Measurements from ENCODE around the gene TARS2. TPM values are rescaled to one million over a fixed set of nuclear protein-coding genes. Genes with fewer than 3 reads are reported as not detected.
A peak's percentile ranks its signal among the peaks of the same experiment; 100 is the strongest.

The TARS2 gene
- total and polyA plus RNA-seq, 2 experiments from 2014 or later, result 14.0 to 14.4 TPM

GRCh38 chr1:150537732-150538684 is 50.8 kb downstream of the TARS2 start:
- TF ChIP-seq EZH2 (IDR thresholded peaks at IDR 0.05; ENCODE audit: insufficient read depth, poor library complexity, severe bottlenecking) (no peak), EZH2phosphoT487 (IDR thresholded peaks at IDR 0.05; ENCODE audit: insufficient read depth, low read depth) (no peak)
- peak overlapping the region; percentile 49 for H3K9ac ChIP-seq

GRCh38 chr1:150543500-150544143 is 56.4 kb downstream of the TARS2 start:
- peak overlapping the region; percentile 55 for H3K4me2 ChIP-seq (ENCODE audit: unreplicated experiment)
- peaks cover 14% of the 10 kb centered on the region for H3F3A ChIP-seq (ENCODE audit: insufficient read depth)
- H3K79me2 ChIP-seq (ENCODE audit: insufficient read depth), result no peaks in the 10 kb centered on the region
- no peaks in the 10 kb centered on the region for H3K36me3 ChIP-seq (ENCODE audit: low read depth)
- H2AFZ ChIP-seq, result peak overlapping the region; percentile 69
- no peak for TF ChIP-seq EZH2 (IDR thresholded peaks at IDR 0.05; ENCODE audit: insufficient read depth, poor library complexity, severe bottlenecking)
- in situ Hi-C loops (cut with MboI), result no loop called here
- peak overlapping the region; percentile 89 for H3K27ac ChIP-seq
- peak; percentile 86 for DNase-seq
- peak overlapping the region; percentile 71 for H3K9ac ChIP-seq
- H3K4me3 ChIP-seq, result peak overlapping the region; percentile 35
- no peaks in the 10 kb centered on the region for H3K9me2 ChIP-seq (ENCODE audit: insufficient read depth)
- H4K20me1 ChIP-seq (ENCODE audit: insufficient read depth), result no peaks in the 10 kb centered on the region
- no peaks in the 10 kb centered on the region for H3K27me3 ChIP-seq (replicated peaks; ENCODE audit: insufficient read depth)
- H3K4me1 ChIP-seq (ENCODE audit: insufficient read depth), result peaks cover 25% of the 10 kb centered on the region
- WGBS, 2 experiments (ENCODE audit: low coverage in 1 of 2, low lambda C conversion rate in 2 of 2, missing lambda C conversion rate in 2 of 2), result 24 to 32% methylated on average over 13 of the region's 13 CpGs
- H3K9me3 ChIP-seq (ENCODE audit: low read depth), result no peaks in the 10 kb centered on the region

More at GRCh38 chr1:150537732-150538684, 50.8 kb downstream of the TARS2 start:
- Histone ChIP-seq H2AFZ (peak overlapping the region; percentile 50), H3K4me3 (no peak overlapping the region), H3K27me3 (replicated peaks; ENCODE audit: insufficient read depth) (no peaks in the 10 kb centered on the region), H3K36me3 (ENCODE audit: low read depth) (no peaks in the 10 kb centered on the region), H3K4me2 (ENCODE audit: unreplicated experiment) (peak overlapping the region; percentile 18), H3K9me2 (ENCODE audit: insufficient read depth) (no peaks in the 10 kb centered on the region), H3K9me3 (ENCODE audit: low read depth) (no peaks in the 10 kb centered on the region), H4K20me1 (ENCODE audit: insufficient read depth) (no peaks in the 10 kb centered on the region), H3K27ac (peak overlapping the region; percentile 74), H3F3A (ENCODE audit: insufficient read depth) (peaks cover 32% of the 10 kb centered on the region), H3K4me1 (ENCODE audit: insufficient read depth) (peaks cover 53% of the 10 kb centered on the region), H3K79me2 (ENCODE audit: insufficient read depth) (no peaks in the 10 kb centered on the region)
- DNase-seq, result peak; percentile 87
- 51 to 53% methylated on average over 15 to 17 of the region's 17 CpGs for WGBS, 2 experiments (ENCODE audit: low coverage in 1 of 2, low lambda C conversion rate in 2 of 2, missing lambda C conversion rate in 2 of 2)
- in situ Hi-C loops (cut with MboI), result no loop called here

- DNase-seq, result peak; percentile 73
- TF ChIP-seq EZH2phosphoT487 (IDR thresholded peaks at IDR 0.05; ENCODE audit: insufficient read depth, low read depth) (no peak), EZH2 (IDR thresholded peaks at IDR 0.05; ENCODE audit: insufficient read depth, poor library complexity, severe bottlenecking) (no peak)
- Histone ChIP-seq H3K4me2 (ENCODE audit: unreplicated experiment) (peak overlapping the region; percentile 55), H3K9me3 (ENCODE audit: low read depth) (no peaks in the 10 kb centered on the region), H2AFZ (peak overlapping the region; percentile 69), H3F3A (ENCODE audit: insufficient read depth) (peaks cover 14% of the 10 kb centered on the region), H3K79me2 (ENCODE audit: insufficient read depth) (no peaks in the 10 kb centered on the region), H3K27me3 (replicated peaks; ENCODE audit: insufficient read depth) (no peaks in the 10 kb centered on the region), H3K9me2 (ENCODE audit: insufficient read depth) (no peaks in the 10 kb centered on the region), H3K36me3 (ENCODE audit: low read depth) (no peaks in the 10 kb centered on the region), H3K4me1 (ENCODE audit: insufficient read depth) (peaks cover 19% of the 10 kb centered on the region), H3K27ac (peak overlapping the region; percentile 89), H3K9ac (peak overlapping the region; percentile 71), H3K4me3 (peak overlapping the region; percentile 35), H4K20me1 (ENCODE audit: insufficient read depth) (no peaks in the 10 kb centered on the region)
- in situ Hi-C loops (cut with MboI), result no loop called here
- WGBS, 2 experiments (ENCODE audit: low coverage in 1 of 2, low lambda C conversion rate in 2 of 2, missing lambda C conversion rate in 2 of 2), result 18 to 19% methylated on average over 3 of the region's 3 CpGs
These were observed 57.0 kb downstream of the TARS2 start for GRCh38 chr1:150544204-150544603.

GRCh38 chr1:150545486-150546032 is 58.3 kb downstream of the TARS2 start:
- H3K9ac ChIP-seq, result no peak overlapping the region
- H3K9me3 ChIP-seq (ENCODE audit: low read depth), result no peaks in the 10 kb centered on the region
- 97 to 99% methylated on average over 6 of the region's 6 CpGs for WGBS, 2 experiments (ENCODE audit: low coverage in 1 of 2, low lambda C conversion rate in 2 of 2, missing lambda C conversion rate in 2 of 2)

More at GRCh38 chr1:150545486-150546032, 58.3 kb downstream of the TARS2 start:
- Histone ChIP-seq H3K4me3 (no peak overlapping the region), H2AFZ (no peak overlapping the region), H3K27me3 (replicated peaks; ENCODE audit: insufficient read depth) (no peaks in the 10 kb centered on the region), H3K27ac (no peak overlapping the region), H3K4me1 (ENCODE audit: insufficient read depth) (peaks cover 19% of the 10 kb centered on the region), H4K20me1 (ENCODE audit: insufficient read depth) (no peaks in the 10 kb centered on the region), H3K4me2 (ENCODE audit: unreplicated experiment) (no peak overlapping the region), H3K36me3 (ENCODE audit: low read depth) (no peaks in the 10 kb centered on the region), H3K9me2 (ENCODE audit: insufficient read depth) (no peaks in the 10 kb centered on the region), H3F3A (ENCODE audit: insufficient read depth) (peaks cover 14% of the 10 kb centered on the region), H3K79me2 (ENCODE audit: insufficient read depth) (no peaks in the 10 kb centered on the region)
- no peak for DNase-seq
- in situ Hi-C loops (cut with MboI), result no loop called here
- TF ChIP-seq EZH2phosphoT487 (IDR thresholded peaks at IDR 0.05; ENCODE audit: insufficient read depth, low read depth), result no peak
